Mucosa of rectum (tissue), 2 donors: Measurements from ENCODE around the gene SMARCC1.

Source experiments
- H3K27ac ChIP-seq, 2 donors: one replicate each; pipeline ENCODE4 v1.7.0; 2013; ENCODE audit warnings: inconsistent platforms in 2 of 2, low read depth in 2 of 2, low read length in 2 of 2
- H3K27me3 ChIP-seq, 2 donors: one replicate each; pipeline ENCODE4 v1.7.0; 2013; ENCODE audit warnings: low read length in 2 of 2; ENCODE audit not compliant: control insufficient read depth in 2 of 2, insufficient read depth in 2 of 2
- H3K36me3 ChIP-seq, 2 donors: one replicate each; pipeline ENCODE4 v1.7.0; 2013; ENCODE audit warnings: low read length in 2 of 2; ENCODE audit not compliant: control insufficient read depth in 2 of 2, insufficient read depth in 2 of 2
- H3K4me1 ChIP-seq, 2 donors: one replicate each; pipeline ENCODE4 v1.7.0; 2013; ENCODE audit warnings: low read length in 2 of 2, mild to moderate bottlenecking in 1 of 2; ENCODE audit not compliant: control insufficient read depth in 2 of 2, insufficient read depth in 2 of 2
- H3K4me3 ChIP-seq, 2 donors: one replicate each; pipeline ENCODE4 v1.7.0; 2013; ENCODE audit warnings: low read length in 2 of 2
- H3K9ac ChIP-seq, 2 donors: one replicate each; pipeline ENCODE4 v1.7.0; 2013; ENCODE audit warnings: low read length in 2 of 2, low read depth in 1 of 2, mild to moderate bottlenecking in 1 of 2
- H3K9me3 ChIP-seq, 2 donors: one replicate each; pipeline ENCODE4 v1.7.0; 2013; ENCODE audit warnings: low read length in 2 of 2; ENCODE audit not compliant: control insufficient read depth in 2 of 2
- donor health status: healthy.
- donor health status: Normal muscosa, but diverticular disease.

SMARCC1 gene

DNA sequence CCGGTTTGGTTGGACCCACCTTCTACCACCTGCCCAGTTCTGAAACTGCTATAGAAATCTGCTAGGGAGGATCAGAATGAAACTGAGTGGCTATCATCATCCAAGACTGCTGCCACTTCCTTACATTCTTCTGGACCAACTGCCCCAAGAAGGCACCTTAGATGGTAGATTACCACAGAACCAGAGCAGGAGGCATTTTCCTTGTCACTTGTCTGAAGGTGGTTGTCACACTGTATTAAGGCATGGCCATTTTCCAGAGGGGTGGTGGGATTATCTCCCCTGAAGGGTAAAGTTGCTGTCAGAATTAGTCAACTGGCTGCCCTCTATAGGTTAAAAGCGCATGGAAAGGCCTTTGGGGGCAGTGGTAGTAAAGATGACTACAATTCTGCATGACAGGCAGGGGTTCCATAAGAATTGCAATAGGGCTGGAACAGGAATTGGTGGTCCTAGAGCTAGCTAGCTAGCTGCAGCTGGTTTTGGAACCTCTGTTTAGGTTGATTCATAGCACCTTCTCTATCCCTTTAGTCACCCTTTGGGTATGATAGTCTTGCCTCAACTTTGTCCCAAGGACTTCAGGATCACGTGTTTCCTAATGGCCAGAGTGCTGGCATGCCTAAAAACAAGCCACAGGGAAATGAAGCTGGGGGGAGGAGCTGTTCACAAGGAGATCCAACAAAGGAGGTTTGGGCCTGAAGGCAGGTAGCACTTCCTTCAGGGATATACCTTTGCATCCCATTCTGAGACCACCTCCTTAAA, 198.2 kb downstream of the SMARCC1 start:
- Histone ChIP-seq H3K27me3 (peaks cover 12 to 19% of the 10 kb centered on the region in 2 donors), H3K27ac (no peak overlapping the region), H3K4me1 (no peaks in the 10 kb centered on the region), H3K9ac (no peak overlapping the region), H3K9me3 (no peaks in the 10 kb centered on the region), H3K4me3 (no peak overlapping the region), H3K36me3 (peaks cover 18 to 22% of the 10 kb centered on the region in 2 donors)

DNA sequence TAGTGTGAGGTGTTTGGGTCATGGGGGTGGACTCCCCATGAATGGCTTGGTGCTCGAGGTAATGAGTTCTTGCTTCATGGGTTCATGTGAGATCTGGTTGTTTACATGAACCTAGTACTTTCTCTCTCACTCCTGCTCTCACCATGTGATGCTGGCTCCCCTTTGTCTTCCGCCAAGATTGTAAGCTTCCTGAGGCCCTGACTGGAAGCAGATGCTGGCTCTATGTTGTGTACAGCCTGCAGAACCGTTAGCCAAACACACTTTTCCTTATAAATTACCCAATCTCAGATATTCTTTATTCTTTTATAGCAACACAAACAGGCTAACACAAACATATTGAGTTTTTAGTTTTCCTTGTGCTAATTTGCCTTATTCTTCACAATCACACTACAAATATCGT, 199.9 kb downstream of the SMARCC1 start:
- Histone ChIP-seq H3K36me3 (peaks cover 9% of the 10 kb centered on the region in 2 donors), H3K9me3 (no peaks in the 10 kb centered on the region), H3K27ac (no peak overlapping the region), H3K9ac (no peak overlapping the region), H3K4me1 (peaks cover 4 to 5% of the 10 kb centered on the region in 2 donors), H3K27me3 (peaks cover 19% of the 10 kb centered on the region in 2 donors), H3K4me3 (no peak overlapping the region)

DNA sequence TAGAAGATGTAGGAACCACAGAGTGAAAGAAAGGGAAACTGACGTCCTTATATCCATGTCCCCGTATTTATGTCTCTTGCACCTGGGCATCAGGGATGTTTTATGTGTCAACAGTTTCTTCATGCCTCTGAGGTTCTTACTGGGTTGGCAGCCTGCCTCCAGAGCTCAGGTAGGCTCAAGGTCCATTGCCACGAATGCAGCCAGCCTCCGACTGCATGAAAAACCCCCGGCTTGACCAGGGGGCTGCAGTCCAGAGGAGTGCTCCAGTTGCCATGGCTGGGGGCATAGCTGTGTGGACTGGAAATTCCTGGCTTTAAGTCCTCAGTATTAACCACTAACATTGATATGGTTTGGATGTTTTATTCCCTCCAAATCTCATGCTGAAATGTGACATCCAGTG, 200.3 kb downstream of the SMARCC1 start:
- Histone ChIP-seq H3K4me3 (no peak overlapping the region), H3K4me1 (peaks cover 4 to 5% of the 10 kb centered on the region in 2 donors), H3K36me3 (peaks cover 6 to 9% of the 10 kb centered on the region in 2 donors), H3K27me3 (peaks cover 19 to 23% of the 10 kb centered on the region in 2 donors), H3K9me3 (no peaks in the 10 kb centered on the region), H3K9ac (no peak overlapping the region), H3K27ac (no peak overlapping the region)

DNA sequence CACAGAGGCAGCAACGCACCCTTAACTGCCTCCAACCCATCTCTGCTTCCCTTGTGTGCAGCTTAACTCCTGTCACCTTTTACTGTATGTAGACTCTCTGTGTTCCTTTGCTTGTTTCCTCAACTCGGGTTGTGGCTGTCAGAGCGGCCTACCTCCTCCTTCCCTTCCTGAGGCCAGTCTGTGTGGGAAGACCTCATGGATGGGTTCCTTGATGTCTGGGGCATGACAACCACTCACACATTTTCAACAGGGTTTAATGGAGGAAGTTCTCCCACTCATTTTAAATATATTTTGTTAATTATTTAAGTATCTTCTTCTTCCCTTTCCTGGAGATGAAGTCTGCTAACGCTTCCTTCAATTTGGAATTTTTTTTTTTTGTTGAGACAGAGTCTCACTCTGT, 201.2 kb downstream of the SMARCC1 start:
- H3K9me3 ChIP-seq = no peaks in the 10 kb centered on the region
- H3K4me3 ChIP-seq = no peak overlapping the region
- no peak overlapping the region for H3K27ac ChIP-seq
- peaks cover 4 to 5% of the 10 kb centered on the region in 2 donors for H3K4me1 ChIP-seq
- H3K9ac ChIP-seq = no peak overlapping the region
- peaks cover 19 to 23% of the 10 kb centered on the region in 2 donors for H3K27me3 ChIP-seq
- H3K36me3 ChIP-seq = peaks cover 4 to 5% of the 10 kb centered on the region in 2 donors

DNA sequence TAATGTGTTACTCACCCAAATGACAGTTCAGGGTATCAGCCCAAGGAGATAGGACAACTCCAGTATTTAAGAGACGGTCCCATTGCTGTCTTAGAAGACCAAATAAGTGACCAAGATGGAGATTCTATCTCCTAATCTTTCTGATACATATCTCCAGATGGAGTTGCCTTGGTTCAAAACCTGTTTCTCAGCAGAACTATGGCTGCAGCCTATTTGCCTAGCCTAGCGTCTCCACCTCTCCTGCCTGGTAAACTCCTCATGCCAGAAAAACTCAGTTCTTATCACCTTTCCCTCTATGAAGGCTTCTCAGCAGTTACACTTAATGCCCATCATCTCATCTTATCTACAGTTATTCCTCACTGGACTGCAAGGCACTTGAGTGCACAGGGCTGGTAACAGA, 201.8 kb downstream of the SMARCC1 start:
- Histone ChIP-seq H3K27me3 (peaks cover 19 to 23% of the 10 kb centered on the region in 2 donors), H3K9me3 (no peaks in the 10 kb centered on the region), H3K36me3 (no peaks in the 10 kb centered on the region), H3K4me3 (no peak overlapping the region), H3K27ac (no peak overlapping the region), H3K4me1 (peaks cover 4 to 5% of the 10 kb centered on the region in 2 donors), H3K9ac (no peak overlapping the region)

DNA sequence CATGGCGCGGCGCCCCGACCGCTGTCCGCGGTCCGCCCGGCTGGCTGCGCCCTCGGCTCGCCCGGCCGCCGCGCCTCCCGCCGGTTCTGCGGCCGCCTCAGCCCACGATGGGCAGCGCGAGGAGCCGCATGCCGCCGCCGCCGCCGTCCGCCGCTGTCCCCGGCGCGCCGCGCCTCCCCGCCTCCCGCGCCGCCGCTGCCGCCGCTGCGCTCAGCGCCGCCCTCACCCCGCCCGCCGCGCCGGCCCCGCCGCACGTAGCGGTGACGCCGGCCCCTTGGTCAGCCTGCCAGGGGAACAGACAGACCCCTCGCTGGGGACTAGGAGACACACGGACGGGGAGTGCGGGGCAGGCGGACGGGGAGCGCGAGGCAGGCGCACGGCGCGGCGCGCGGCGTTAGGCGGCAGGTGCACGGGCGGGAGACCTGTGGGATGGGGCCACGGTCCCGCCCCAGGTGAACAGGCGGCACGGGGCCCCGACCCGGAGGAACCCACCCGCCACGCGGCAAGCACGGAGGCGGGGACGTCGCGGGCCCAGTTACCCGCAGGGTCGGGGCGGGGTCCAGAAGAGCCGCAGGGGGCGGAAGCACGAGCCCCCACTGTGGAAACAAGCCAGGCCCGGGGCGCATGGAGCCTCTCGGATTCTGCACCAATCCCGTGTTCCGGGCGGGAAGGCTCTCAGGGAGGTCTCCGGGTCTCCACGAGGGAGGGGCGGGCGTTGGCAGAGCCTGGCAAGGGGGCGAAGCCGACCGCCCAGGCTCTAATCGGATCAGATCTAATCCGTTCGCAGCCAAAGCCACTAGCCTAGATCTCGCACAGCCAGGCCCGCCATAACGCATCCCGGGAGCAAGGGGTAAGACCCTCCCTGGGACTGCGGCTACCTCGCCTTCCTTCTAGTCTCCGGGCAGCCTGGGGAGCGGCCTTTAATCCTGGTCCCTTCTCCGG, 202.7 kb downstream of the SMARCC1 start, which contains the start of gene CSPG5:
CSPG5 (minus strand) TSS at position 175 of the 942 bp plus-strand sequence; CDS start at position 3, 172 bp downstream.
- H3K27ac ChIP-seq = no peak within 1 kb of the TSS
- peaks cover 4 to 5% of the 10 kb centered on the region in 2 donors for H3K4me1 ChIP-seq
- H3K27me3 ChIP-seq = peaks cover 19 to 23% of the 10 kb centered on the region in 2 donors
- no peaks in the 10 kb centered on the region for H3K36me3 ChIP-seq
- no peaks in the 10 kb centered on the region for H3K9me3 ChIP-seq
- H3K9ac ChIP-seq = peak within 1 kb of the TSS in 1 of 2 donors; percentile 16
- H3K4me3 ChIP-seq = peak within 1 kb of the TSS; percentile 52 to 55

DNA sequence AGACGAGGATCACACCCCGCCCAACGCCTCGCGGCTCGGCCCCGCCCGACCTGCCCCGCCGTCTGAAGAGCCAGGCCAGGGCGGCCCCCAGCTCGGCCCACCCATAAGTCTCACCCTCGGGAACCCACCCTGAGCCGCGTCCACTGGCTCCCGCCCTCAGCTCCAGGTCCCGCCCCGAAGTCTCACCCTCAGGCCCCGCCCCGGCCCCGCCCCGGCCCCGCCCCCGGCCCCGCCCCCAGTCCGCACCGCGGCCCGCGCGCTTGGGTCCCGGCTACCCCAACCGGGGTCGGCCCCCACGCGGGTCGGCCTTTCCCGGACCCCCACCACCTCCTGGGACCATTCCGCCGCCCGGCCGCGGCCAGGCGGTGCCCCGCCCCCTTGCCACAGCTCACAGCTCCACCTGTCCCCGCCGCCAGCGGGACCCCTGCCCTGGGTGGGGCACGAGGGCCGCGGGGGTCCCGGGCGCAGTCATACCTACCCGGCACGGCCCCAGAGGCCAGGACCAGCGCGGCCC, 203.5 kb downstream of the SMARCC1 start:
- Histone ChIP-seq H3K27me3 (peaks cover 19 to 25% of the 10 kb centered on the region in 2 donors), H3K27ac (no peak overlapping the region), H3K4me1 (peaks cover 4 to 5% of the 10 kb centered on the region in 2 donors), H3K9ac (no peak overlapping the region), H3K36me3 (no peaks in the 10 kb centered on the region), H3K4me3 (peak overlapping the region; percentile 31 to 50), H3K9me3 (no peaks in the 10 kb centered on the region)

DNA sequence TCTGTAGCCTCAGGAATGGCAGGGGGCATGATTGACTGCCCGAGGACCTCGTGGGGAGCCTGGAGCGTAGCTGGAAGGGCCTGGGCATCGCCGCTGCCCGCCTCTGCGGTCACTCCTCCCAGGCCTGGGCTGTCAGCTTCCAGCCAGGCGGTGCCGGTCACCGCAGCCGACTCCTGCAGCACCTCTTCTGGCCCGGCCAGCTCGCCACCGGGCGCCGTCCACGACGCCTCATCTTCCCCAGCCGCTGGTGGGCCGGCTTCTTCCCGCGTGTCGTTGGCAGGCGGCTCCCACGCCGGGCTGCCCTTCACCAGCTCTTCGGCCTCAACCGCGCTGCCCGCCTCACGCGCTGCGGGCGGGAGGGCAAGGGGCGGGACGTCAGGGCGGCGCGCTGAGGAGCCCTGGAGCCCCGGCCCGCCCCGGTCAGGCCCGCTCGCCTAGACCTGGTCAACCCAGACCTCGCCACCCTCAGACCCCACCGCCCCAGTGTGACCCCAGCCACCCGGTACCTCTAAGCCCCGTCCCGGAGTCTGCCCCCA, 204.0 kb downstream of the SMARCC1 start:
- Histone ChIP-seq H3K36me3 (no peaks in the 10 kb centered on the region), H3K27ac (no peak overlapping the region), H3K4me3 (peak overlapping the region; percentile 41 to 50), H3K27me3 (peaks cover 19 to 26% of the 10 kb centered on the region in 2 donors), H3K9me3 (no peaks in the 10 kb centered on the region), H3K9ac (no peak overlapping the region), H3K4me1 (peaks cover 4 to 5% of the 10 kb centered on the region in 2 donors)

DNA sequence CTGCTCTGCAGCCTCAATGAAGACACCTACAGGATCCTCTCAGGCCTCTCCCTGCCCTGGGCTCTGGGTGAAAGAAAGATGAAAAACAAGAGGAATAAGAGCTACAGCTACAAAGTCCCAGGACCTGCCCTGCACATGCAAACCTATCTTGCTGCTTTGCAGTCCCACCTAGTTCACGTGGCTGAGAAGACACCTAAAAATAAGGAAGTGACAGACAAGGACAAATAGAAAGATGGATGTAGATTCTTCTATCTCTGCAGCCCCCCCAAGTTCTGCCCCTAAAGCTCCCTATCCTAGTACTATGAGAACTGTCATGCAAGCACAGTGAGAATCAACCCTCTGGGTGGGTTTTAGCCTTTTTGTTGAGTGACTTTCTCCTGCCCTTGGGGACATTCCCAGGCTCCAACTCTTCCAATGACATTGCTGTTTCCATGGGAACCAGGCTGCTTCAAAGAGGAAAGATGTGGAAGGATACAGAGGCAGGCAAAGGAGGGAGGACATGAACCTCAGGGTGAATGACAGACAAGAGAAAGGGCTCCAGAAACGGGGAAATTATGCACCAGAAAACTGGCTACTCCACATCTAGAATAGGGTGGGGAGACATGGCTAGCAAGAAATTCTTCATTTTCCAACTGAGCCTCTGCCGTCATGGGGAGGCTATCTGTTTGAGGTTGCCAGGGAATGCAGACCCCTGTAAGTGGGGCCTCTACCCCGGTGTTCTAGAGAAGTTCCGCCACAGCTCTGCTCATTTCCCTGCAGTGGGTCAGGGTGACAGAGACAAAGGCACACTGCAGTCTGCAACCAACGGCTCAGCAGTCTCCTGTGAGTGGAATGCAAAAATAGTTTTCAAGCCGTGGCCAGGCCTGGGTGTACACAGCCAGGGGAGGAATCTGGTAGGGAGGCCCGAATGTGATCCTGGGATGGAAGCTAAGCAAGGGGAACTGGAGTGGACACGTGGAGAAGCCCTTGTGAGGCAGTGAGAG, 208.2 kb downstream of the SMARCC1 start:
- Histone ChIP-seq H3K4me3 (no peak overlapping the region), H3K4me1 (peaks cover 4 to 5% of the 10 kb centered on the region in 2 donors), H3K27me3 (peaks cover 0 to 18% of the 10 kb centered on the region in 2 donors), H3K9me3 (no peaks in the 10 kb centered on the region), H3K36me3 (no peaks in the 10 kb centered on the region), H3K9ac (no peak overlapping the region), H3K27ac (no peak overlapping the region)
